ENCODE data around the gene ST6GALNAC1.

DNA sequence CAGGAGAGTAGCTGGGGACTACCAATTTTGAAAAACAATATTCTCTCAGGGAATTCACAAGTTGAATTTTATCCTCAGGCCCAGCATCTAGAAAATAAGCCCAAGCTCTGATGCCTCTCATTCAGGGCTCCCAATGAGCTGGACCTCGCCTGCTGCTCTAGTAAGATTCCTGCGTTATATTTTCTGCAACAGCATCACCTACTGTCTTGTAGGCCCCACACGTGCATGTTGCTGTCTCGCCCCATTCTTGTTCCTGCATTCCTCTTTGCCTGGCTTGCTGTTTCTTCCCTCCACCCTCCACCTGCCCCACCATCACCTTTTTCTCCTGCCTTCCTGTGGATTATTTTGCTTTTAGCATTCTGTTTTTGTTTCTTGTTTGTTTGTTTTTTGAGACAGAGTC, 49.6 kb downstream of the ST6GALNAC1 start:
- TF ChIP-seq BHLHE40 (IDR thresholded peaks at IDR 0.05; ENCODE audit: low read depth, low read length) (no peak), MAFK (IDR thresholded peaks at IDR 0.05; ENCODE audit: low read depth, low read length) (no peak), POLR2A (IDR thresholded peaks at IDR 0.05; ENCODE audit: low read depth, low read length) (no peak), CEBPB (IDR thresholded peaks at IDR 0.05; ENCODE audit: low read depth, low read length) (no peak), NFE2L2 (IDR thresholded peaks at IDR 0.05; ENCODE audit: low read depth, low read length) (no peak), RFX5 (IDR thresholded peaks at IDR 0.05; ENCODE audit: low read depth, low read length) (no peak), SMC3 (IDR thresholded peaks at IDR 0.05; ENCODE audit: low read depth, low read length) (no peak), RAD21 (IDR thresholded peaks at IDR 0.05; ENCODE audit: low read length) (no peak), FOS (IDR thresholded peaks at IDR 0.05; ENCODE audit: low read depth, low read length) (no peak)
- TF ChIP-seq, protein P1, sequence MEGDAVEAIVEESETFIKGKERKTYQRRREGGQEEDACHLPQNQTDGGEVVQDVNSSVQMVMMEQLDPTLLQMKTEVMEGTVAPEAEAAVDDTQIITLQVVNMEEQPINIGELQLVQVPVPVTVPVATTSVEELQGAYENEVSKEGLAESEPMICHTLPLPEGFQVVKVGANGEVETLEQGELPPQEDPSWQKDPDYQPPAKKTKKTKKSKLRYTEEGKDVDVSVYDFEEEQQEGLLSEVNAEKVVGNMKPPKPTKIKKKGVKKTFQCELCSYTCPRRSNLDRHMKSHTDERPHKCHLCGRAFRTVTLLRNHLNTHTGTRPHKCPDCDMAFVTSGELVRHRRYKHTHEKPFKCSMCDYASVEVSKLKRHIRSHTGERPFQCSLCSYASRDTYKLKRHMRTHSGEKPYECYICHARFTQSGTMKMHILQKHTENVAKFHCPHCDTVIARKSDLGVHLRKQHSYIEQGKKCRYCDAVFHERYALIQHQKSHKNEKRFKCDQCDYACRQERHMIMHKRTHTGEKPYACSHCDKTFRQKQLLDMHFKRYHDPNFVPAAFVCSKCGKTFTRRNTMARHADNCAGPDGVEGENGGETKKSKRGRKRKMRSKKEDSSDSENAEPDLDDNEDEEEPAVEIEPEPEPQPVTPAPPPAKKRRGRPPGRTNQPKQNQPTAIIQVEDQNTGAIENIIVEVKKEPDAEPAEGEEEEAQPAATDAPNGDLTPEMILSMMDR (conservative IDR thresholded peaks at IDR 0.05; ENCODE audit: low read depth, low read length) = no peak
- TF ChIP-seq, protein P2, sequence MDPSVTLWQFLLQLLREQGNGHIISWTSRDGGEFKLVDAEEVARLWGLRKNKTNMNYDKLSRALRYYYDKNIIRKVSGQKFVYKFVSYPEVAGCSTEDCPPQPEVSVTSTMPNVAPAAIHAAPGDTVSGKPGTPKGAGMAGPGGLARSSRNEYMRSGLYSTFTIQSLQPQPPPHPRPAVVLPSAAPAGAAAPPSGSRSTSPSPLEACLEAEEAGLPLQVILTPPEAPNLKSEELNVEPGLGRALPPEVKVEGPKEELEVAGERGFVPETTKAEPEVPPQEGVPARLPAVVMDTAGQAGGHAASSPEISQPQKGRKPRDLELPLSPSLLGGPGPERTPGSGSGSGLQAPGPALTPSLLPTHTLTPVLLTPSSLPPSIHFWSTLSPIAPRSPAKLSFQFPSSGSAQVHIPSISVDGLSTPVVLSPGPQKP (IDR thresholded peaks at IDR 0.05; ENCODE audit: borderline replicate concordance, low read depth, low read length) = no peak
- TF ChIP-seq, protein P3, sequence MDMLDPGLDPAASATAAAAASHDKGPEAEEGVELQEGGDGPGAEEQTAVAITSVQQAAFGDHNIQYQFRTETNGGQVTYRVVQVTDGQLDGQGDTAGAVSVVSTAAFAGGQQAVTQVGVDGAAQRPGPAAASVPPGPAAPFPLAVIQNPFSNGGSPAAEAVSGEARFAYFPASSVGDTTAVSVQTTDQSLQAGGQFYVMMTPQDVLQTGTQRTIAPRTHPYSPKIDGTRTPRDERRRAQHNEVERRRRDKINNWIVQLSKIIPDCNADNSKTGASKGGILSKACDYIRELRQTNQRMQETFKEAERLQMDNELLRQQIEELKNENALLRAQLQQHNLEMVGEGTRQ (IDR thresholded peaks at IDR 0.05; ENCODE audit: low read depth, low read length) = no peak
